OCI-LY7 (cell line): ENCODE measurements around the gene ACP7. TPM values are rescaled to one million over a fixed set of nuclear protein-coding genes. Genes with fewer than 3 reads are reported as not detected.

Experiments used
- BruUV-seq: library from RNA; stranded (reverse); fragments of 400-500 nt; replicated peaks from 2 replicates; lab custom pipeline; 2021; lab: Mats Ljungman, UMichigan
- CTCF ChIA-PET: fragments of 300-600 bp; sonication (Branson Sonifier 250); formaldehyde crosslinking; loops from one replicate; lab custom pipeline; 2022; ENCODE audit warnings: antibody characterized with exemption; ENCODE audit not compliant: unreplicated experiment; lab: Charles Lee
- POLR2A ChIA-PET: fragments of 300-600 bp; sonication (Branson Sonifier 250); formaldehyde crosslinking; loops from one replicate; lab custom pipeline; 2022; ENCODE audit warnings: antibody characterized with exemption; lab: Charles Lee
- DNase-seq: peaks from one replicate; pipeline ENCODE4 v3.0.0-alpha.2; 2015; ENCODE audit warnings: low spot score
- H2AFZ ChIP-seq: fragments of 200-600 bp; sonication (generic), shearing (Covaris generic); 2 replicates; pipeline ENCODE4 v1.6.1; 2014; ENCODE audit warnings: mild to moderate bottlenecking, antibody characterized with exemption, low read length, moderate library complexity
- H3K27ac ChIP-seq: fragments of 200-600 bp; sonication (generic); 2 replicates; pipeline ENCODE4 v1.5.1; 2014; ENCODE audit warnings: mixed run types, low read depth, mild to moderate bottlenecking, moderate library complexity, low read length, inconsistent platforms; ENCODE audit not compliant: poor library complexity, severe bottlenecking
- H3K36me3 ChIP-seq: fragments of 200-600 bp; sonication (generic); 2 replicates; pipeline ENCODE4 v1.6.1; 2014; ENCODE audit warnings: mild to moderate bottlenecking, antibody characterized with exemption, low read length, moderate library complexity, mixed read lengths; ENCODE audit not compliant: insufficient read depth
- H3K4me1 ChIP-seq: fragments of 200-600 bp; sonication (generic); 2 replicates; pipeline ENCODE4 v1.5.1; 2014; ENCODE audit warnings: mild to moderate bottlenecking, low read length; ENCODE audit not compliant: insufficient read depth, poor library complexity, severe bottlenecking
- H3K4me2 ChIP-seq: fragments of 200-600 bp; sonication (generic); 2 replicates; pipeline ENCODE4 v1.6.1; 2014; ENCODE audit warnings: mild to moderate bottlenecking, low read length
- H3K4me3 ChIP-seq: fragments of 200-600 bp; sonication (generic); 2 replicates; pipeline ENCODE4 v1.5.1; 2014; ENCODE audit warnings: mild to moderate bottlenecking, low read depth, low read length; ENCODE audit not compliant: poor library complexity, severe bottlenecking
- H3K79me2 ChIP-seq: fragments of 200-600 bp; sonication (generic); 2 replicates; pipeline ENCODE4 v1.6.1; 2016; ENCODE audit warnings: low read depth, mild to moderate bottlenecking, low read length, moderate library complexity, mixed read lengths; ENCODE audit not compliant: insufficient read depth
- H3K9me2 ChIP-seq: fragments of 200-600 bp; sonication (generic); 2 replicates; pipeline ENCODE4 v1.6.1; 2016; ENCODE audit warnings: mild to moderate bottlenecking, low read length, mixed read lengths; ENCODE audit not compliant: insufficient read depth
- H3K9me3 ChIP-seq: fragments of 200-600 bp; sonication (generic); 2 replicates; pipeline ENCODE4 v1.6.1; 2014; ENCODE audit warnings: mild to moderate bottlenecking, mixed run types, low read length, mixed read lengths
- H4K20me1 ChIP-seq: fragments of 200-600 bp; sonication (generic); 2 replicates; pipeline ENCODE4 v1.6.1; 2014; ENCODE audit warnings: mild to moderate bottlenecking, antibody characterized with exemption, low read length, moderate library complexity, mixed read lengths; ENCODE audit not compliant: insufficient read depth
- CTCF ChIP-seq: fragments of 200-600 bp; sonication (generic); conservative IDR thresholded peaks from 2 replicates; pipeline ENCODE4 v1.5.1; 2014; ENCODE audit warnings: mild to moderate bottlenecking, antibody characterized with exemption, low read length, moderate library complexity, mixed read lengths
- EZH2phosphoT487 ChIP-seq: fragments of 200-600 bp; sonication (generic); IDR thresholded peaks from 2 replicates; pipeline ENCODE4 v1.6.1; 2018; ENCODE audit warnings: low read depth, borderline replicate concordance, mild to moderate bottlenecking, mixed run types, antibody characterized with exemption, low read length, moderate library complexity, mixed read lengths
- intact Hi-C: fragments of 100-400 bp; cut with micrococcal nuclease; formaldehyde crosslinking; loops from one replicate; pipeline ENCODE4 v1.10.0; 2022; ENCODE audit not compliant: unreplicated experiment
- total RNA-seq, 2 experiments: library from RNA; depleted of rRNA in 1 of 2; stranded (reverse); fragments of >200 nt in 1 of 2; shearing (Covaris generic) in 1 of 2; gene quantifications; 2 replicates each; pipeline ENCODE4 v1.2.3, GENCODE V29; 2014 to 2022

The ACP7 gene
- total RNA-seq, 2 experiments from 2014 or later = not detected

- TF ChIP-seq CTCF = no peak
- TF ChIP-seq EZH2phosphoT487 = no peak
- no peaks in the 10 kb centered on the region for H4K20me1 ChIP-seq
- H3K36me3 ChIP-seq = no peaks in the 10 kb centered on the region
- no peak overlapping the region for H3K4me3 ChIP-seq
- BruUV-seq = no TSS peak
- no peaks in the 10 kb centered on the region for H3K9me2 ChIP-seq
- H3K79me2 ChIP-seq = peaks cover 18% of the 10 kb centered on the region
- DNase-seq = no peak
- intact Hi-C loops = loop anchor here (1.0 to 10.0 kb wide), 3 partner anchors 64 to 412 kb away; partner anchors contain the start of gene EID2B
- ChIA-PET POLR2A (no interaction called here), CTCF (no interaction called here)
- peaks cover 20% of the 10 kb centered on the region for H3K4me1 ChIP-seq
- no peaks in the 10 kb centered on the region for H3K9me3 ChIP-seq
- H3K27ac ChIP-seq = no peak overlapping the region
- H2AFZ ChIP-seq = no peak overlapping the region
- no peak overlapping the region for H3K4me2 ChIP-seq
These were observed 39.0 kb downstream of the ACP7 start for GRCh38 chr19:39122934-39123731.

GRCh38 chr19:39124136-39124764 is 40.1 kb downstream of the ACP7 start:
- intact Hi-C loops = loop anchor here (10.0 kb wide), 1 partner anchor 411 kb away; the partner anchor contains the start of gene EID2B
- TF ChIP-seq CTCF (no peak), EZH2phosphoT487 (no peak)
- POLR2A ChIA-PET = no interaction called here

More at GRCh38 chr19:39124136-39124764, 40.1 kb downstream of the ACP7 start:
- Histone ChIP-seq H3K4me3 (no peak overlapping the region), H3K4me2 (0 out of 2 replicates have a peak overlapping the region, but pooled peaks have one; percentile 61), H3K79me2 (peaks cover 25% of the 10 kb centered on the region), H3K4me1 (peaks cover 20% of the 10 kb centered on the region), H3K9me3 (no peaks in the 10 kb centered on the region), H3K36me3 (no peaks in the 10 kb centered on the region), H3K27ac (no peak overlapping the region), H3K9me2 (no peaks in the 10 kb centered on the region), H2AFZ (peak overlapping the region; percentile 37), H4K20me1 (no peaks in the 10 kb centered on the region)
- no peak for DNase-seq
- CTCF ChIA-PET = no interaction called here
- BruUV-seq = no TSS peak
